IMR-90 (cell line): Measurements from ENCODE around the gene TNFRSF21. TPM values are rescaled to one million over a fixed set of nuclear protein-coding genes. Genes with fewer than 3 reads are reported as not detected.

ENCODE experiments used
- ATAC-seq: fragments of 200-7000 bp; cut with Tn5 transposase; 2 replicates; pipeline ENCODE4 v1.9.1; 2020; ENCODE audit warnings: low read depth, mild to moderate bottlenecking, moderate library complexity
- BruUV-seq: library from RNA; stranded (reverse); fragments of 400-500 nt; replicated peaks from 2 replicates; lab custom pipeline; 2021; lab: Mats Ljungman, UMichigan
- CTCF ChIA-PET: fragments of 300-600 bp; formaldehyde crosslinking; extraction: SDS; loops from one replicate; lab custom pipeline; 2021; ENCODE audit warnings: antibody characterized with exemption; lab: Yijun Ruan, JAX
- POLR2A ChIA-PET: fragments of 300-600 bp; sonication (Branson Sonifier 250); formaldehyde crosslinking; loops from one replicate; lab custom pipeline; 2022; ENCODE audit warnings: antibody characterized with exemption; ENCODE audit not compliant: unreplicated experiment; lab: Charles Lee
- DNase-seq: peaks from one replicate; pipeline ENCODE4 v3.0.0; 2013
- H2AFZ ChIP-seq: replicated peaks from 2 replicates; pipeline ENCODE3; 2013; ENCODE audit warnings: low read length, mild to moderate bottlenecking; ENCODE audit not compliant: poor library complexity
- H2AK5ac ChIP-seq: 2 replicates; pipeline ENCODE4 v1.6.1; 2013; ENCODE audit warnings: low read depth, low read length, inconsistent platforms
- H2AK9ac ChIP-seq: replicated peaks from 2 replicates; pipeline ENCODE3; 2013; ENCODE audit warnings: mild to moderate bottlenecking, low read depth, low read length, moderate library complexity; ENCODE audit not compliant: poor library complexity
- H2BK120ac ChIP-seq: 2 replicates; pipeline ENCODE4 v1.6.1; 2013; ENCODE audit warnings: low read depth, low read length, inconsistent platforms
- H2BK15ac ChIP-seq: 3 replicates; pipeline ENCODE4 v1.6.1; 2013; ENCODE audit warnings: low read depth, low read length, inconsistent platforms
- H2BK20ac ChIP-seq: 2 replicates; pipeline ENCODE4 v1.6.1; 2013; ENCODE audit warnings: low read depth, mild to moderate bottlenecking, inconsistent platforms, low read length, moderate library complexity
- H2BK5ac ChIP-seq: 2 replicates; pipeline ENCODE4 v1.6.1; 2013; ENCODE audit warnings: mild to moderate bottlenecking, low read depth, low read length, inconsistent platforms; ENCODE audit not compliant: poor library complexity, severe bottlenecking
- H3K14ac ChIP-seq: replicated peaks from 2 replicates; pipeline ENCODE4 v1.6.1; 2013; ENCODE audit warnings: low read depth, low read length, inconsistent platforms
- H3K18ac ChIP-seq: 2 replicates; pipeline ENCODE4 v1.6.1; 2013; ENCODE audit warnings: low read depth, low read length, control low read depth
- H3K23ac ChIP-seq: 2 replicates; pipeline ENCODE4 v1.6.1; 2013; ENCODE audit warnings: low read depth, low read length, inconsistent platforms
- H3K27ac ChIP-seq: 2 replicates; pipeline ENCODE4 v1.5.1; 2013; ENCODE audit warnings: mild to moderate bottlenecking, control low read depth, low read length; ENCODE audit not compliant: insufficient read depth
- H3K27me3 ChIP-seq: 2 replicates; pipeline ENCODE4 v1.6.1; 2013; ENCODE audit warnings: low read length; ENCODE audit not compliant: control insufficient read depth, insufficient read depth
- H3K36me3 ChIP-seq: 2 replicates; pipeline ENCODE4 v1.6.1; 2013; ENCODE audit warnings: low read length, mixed read lengths; ENCODE audit not compliant: control insufficient read depth, insufficient read depth
- H3K4ac ChIP-seq: 2 replicates; pipeline ENCODE4 v1.6.1; 2013; ENCODE audit warnings: low read depth, low read length, inconsistent platforms
- H3K4me1 ChIP-seq: 2 replicates; pipeline ENCODE4 v1.6.1; 2013; ENCODE audit warnings: low read length, mixed read lengths; ENCODE audit not compliant: control insufficient read depth, insufficient read depth
- H3K4me2 ChIP-seq: 2 replicates; pipeline ENCODE4 v1.6.1; 2013; ENCODE audit warnings: low read depth, mild to moderate bottlenecking, control low read depth, low read length, moderate library complexity
- H3K4me3 ChIP-seq: 2 replicates; pipeline ENCODE4 v1.5.1; 2013; ENCODE audit warnings: low read depth, mild to moderate bottlenecking, control low read depth, low read length, moderate library complexity; ENCODE audit not compliant: insufficient read depth
- H3K56ac ChIP-seq: 2 replicates; pipeline ENCODE4 v1.6.1; 2013; ENCODE audit warnings: low read length, inconsistent platforms; ENCODE audit not compliant: insufficient read depth; ENCODE audit errors: extremely low read depth
- H3K79me1 ChIP-seq, 2 experiments: 2 replicates each; pipeline ENCODE4 v1.6.1; 2013; ENCODE audit warnings: low read length in 2 of 2, inconsistent platforms in 1 of 2, low read depth in 1 of 2
- H3K9ac ChIP-seq: 2 replicates; pipeline ENCODE4 v1.6.1; 2013; ENCODE audit warnings: low read depth, low read length, control low read depth
- H3K9me1 ChIP-seq: 2 replicates; pipeline ENCODE4 v1.6.1; 2013; ENCODE audit warnings: low read length, inconsistent platforms; ENCODE audit not compliant: insufficient read depth
- H3K9me3 ChIP-seq: 2 replicates; pipeline ENCODE4 v1.6.1; 2013; ENCODE audit warnings: low read length; ENCODE audit not compliant: control insufficient read depth, insufficient read depth
- H4K20me1 ChIP-seq: 2 replicates; pipeline ENCODE4 v1.6.1; 2013; ENCODE audit warnings: low read length, inconsistent platforms; ENCODE audit not compliant: insufficient read depth
- H4K5ac ChIP-seq: 2 replicates; pipeline ENCODE4 v1.6.1; 2013; ENCODE audit warnings: mild to moderate bottlenecking, low read depth, low read length, control low read depth
- H4K8ac ChIP-seq, 2 experiments: 2 replicates each; pipeline ENCODE4 v1.6.1; 2013; ENCODE audit warnings: low read depth in 2 of 2, low read length in 2 of 2, control low read depth in 1 of 2, inconsistent platforms in 1 of 2
- H4K91ac ChIP-seq: 2 replicates; pipeline ENCODE4 v1.6.1; 2013; ENCODE audit warnings: low read depth, low read length, inconsistent platforms; ENCODE audit not compliant: insufficient read depth
- BHLHE40 ChIP-seq: fragments of 150-350 bp; IDR thresholded peaks from 2 replicates; pipeline ENCODE4 v1.6.1; 2016; ENCODE audit warnings: mild to moderate bottlenecking, low read depth, low read length
- CEBPB ChIP-seq: IDR thresholded peaks from 2 replicates; pipeline ENCODE4 v1.6.1; 2012; ENCODE audit warnings: low read depth, low read length, improper control_type of control experiment
- CHD1 ChIP-seq: IDR thresholded peaks from 2 replicates; pipeline ENCODE4 v1.6.1; 2012; ENCODE audit warnings: low read depth, low read length, improper control_type of control experiment
- FOS ChIP-seq: fragments of 150-350 bp; IDR thresholded peaks from 2 replicates; pipeline ENCODE4 v1.6.1; 2016; ENCODE audit warnings: low read depth, low read length
- MAFK ChIP-seq: IDR thresholded peaks from 2 replicates; pipeline ENCODE4 v1.6.1; 2012; ENCODE audit warnings: low read depth, low read length, improper control_type of control experiment
- MXI1 ChIP-seq: IDR thresholded peaks from 2 replicates; pipeline ENCODE4 v1.6.1; 2012; ENCODE audit warnings: low read depth, mild to moderate bottlenecking, low read length, moderate library complexity, borderline replicate concordance
- NFE2L2 ChIP-seq: fragments of 150-350 bp; IDR thresholded peaks from 2 replicates; pipeline ENCODE4 v1.6.1; 2016; ENCODE audit warnings: low read depth, mild to moderate bottlenecking, low read length
- POLR2A ChIP-seq: IDR thresholded peaks from 2 replicates; pipeline ENCODE4 v1.6.1; 2012; ENCODE audit warnings: mild to moderate bottlenecking, low read depth, low read length
- RAD21 ChIP-seq: IDR thresholded peaks from 2 replicates; pipeline ENCODE4 v1.6.1; 2012; ENCODE audit warnings: low read length, improper control_type of control experiment
- RCOR1 ChIP-seq: IDR thresholded peaks from 2 replicates; pipeline ENCODE4 v1.6.1; 2012; ENCODE audit warnings: mild to moderate bottlenecking, low read length, improper control_type of control experiment; ENCODE audit not compliant: insufficient replicate concordance
- RFX5 ChIP-seq: IDR thresholded peaks from 2 replicates; pipeline ENCODE4 v1.8.0; 2012; ENCODE audit warnings: low read depth, mild to moderate bottlenecking, low read length, moderate library complexity
- SMC3 ChIP-seq: fragments of 150-350 bp; IDR thresholded peaks from 2 replicates; pipeline ENCODE4 v1.6.1; 2016; ENCODE audit warnings: low read depth, mild to moderate bottlenecking, antibody characterized with exemption, low read length, moderate library complexity
- WGBS, 2 experiments: methylation state at CpG; one replicate each; pipeline versions ENCODE4 v1.1.5 to v1.1.7; 2013; ENCODE audit warnings: missing lambda C conversion rate in 2 of 2; ENCODE audit not compliant: insufficient read length in 1 of 2; ENCODE audit errors: extremely low coverage in 2 of 2; 5-methylcytosine and 5-hydroxymethylcytosine counted together
- dilution Hi-C: fragments of 300-500 bp; cut with HindIII; formaldehyde crosslinking; loops from one replicate; pipeline ENCODE4 v1.14.3; 2018; ENCODE audit warnings: low sequenced_read_pairs; ENCODE audit not compliant: unreplicated experiment
- in situ Hi-C: fragments of 300-500 bp; cut with MboI; formaldehyde crosslinking; loops from 3 replicates; pipeline ENCODE4 v1.14.3; 2019; ENCODE audit warnings: low sequenced_read_pairs, inconsistent platforms, mixed read lengths
- intact Hi-C: fragments of 100-400 bp; cut with micrococcal nuclease; formaldehyde crosslinking; loops from 2 replicates; pipeline ENCODE4 v1.10.0; 2022
- polyA plus RNA-seq, 3 experiments: library from polyadenylated mRNA; depleted of rRNA; stranded (reverse); fragments of >200 nt; gene quantifications; 2 replicates each; pipeline ENCODE4 v1.2.3, GENCODE V29; 2012; ENCODE audit warnings: low replicate concordance in 1 of 3
- total RNA-seq: library from RNA; depleted of rRNA; stranded (reverse); fragments of >200 nt; gene quantifications from 2 replicates; pipeline ENCODE4 v1.2.3, GENCODE V29; 2012
- TF ChIP-seq, protein P1 (sequence below): fragments of 150-350 bp; IDR thresholded peaks from 2 replicates; pipeline ENCODE4 v1.6.1; 2016; ENCODE audit warnings: low read depth, mild to moderate bottlenecking, low read length, moderate library complexity, borderline replicate concordance

TNFRSF21 gene
- total and polyA plus RNA-seq, 2 of the 4 experiments (the other 2 are of a cell fraction), result 2.9 to 6.9 TPM

DNA sequence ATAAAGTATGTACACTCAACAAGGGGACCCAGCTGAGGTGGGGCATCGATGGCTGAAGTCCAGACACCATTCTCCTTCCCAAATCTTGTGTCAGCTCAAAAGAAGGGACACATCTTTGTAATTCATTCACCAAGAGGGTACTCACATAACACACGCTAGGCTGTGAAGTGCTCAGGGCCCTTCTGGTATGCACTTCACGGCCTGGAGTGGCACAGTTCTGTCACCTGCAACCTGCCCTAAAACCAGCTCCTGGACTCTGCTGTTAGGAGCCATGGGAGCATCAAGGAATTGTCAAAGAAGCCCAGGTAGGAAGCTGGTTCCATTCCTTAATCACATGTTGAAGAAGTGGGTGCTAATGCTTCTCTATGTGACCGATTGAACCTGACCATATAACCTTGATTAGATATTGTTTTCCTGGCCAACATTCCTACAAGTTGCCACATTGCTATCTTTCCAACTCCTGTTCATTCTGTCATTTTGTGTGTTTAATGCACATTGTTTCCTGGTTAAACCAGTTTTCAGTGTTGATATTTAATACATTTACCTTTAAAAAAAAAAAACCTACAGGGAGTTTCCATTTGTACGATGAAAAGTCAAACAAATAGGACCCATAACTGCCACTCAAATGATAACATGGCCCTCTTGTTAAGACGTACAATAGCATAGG, 127.3 kb downstream of the TNFRSF21 start:
- Histone ChIP-seq H3K18ac (no peak overlapping the region), H3K27me3 (no peaks in the 10 kb centered on the region), H3K9me1 (0 out of 2 replicates have a peak, but pooled peaks cover 2% of the 10 kb centered on the region), H3K27ac (no peak overlapping the region), H3K9me3 (no peaks in the 10 kb centered on the region), H4K8ac (no peak overlapping the region), H2AFZ (no peak overlapping the region), H3K14ac (no peak overlapping the region), H2BK15ac (no peak overlapping the region), H3K56ac (no peak overlapping the region), H2BK120ac (no peak overlapping the region), H2BK20ac (no peak overlapping the region), H2AK5ac (no peak overlapping the region), H3K4me1 (no peaks in the 10 kb centered on the region; the same call in 1 of the 2 replicates), H4K20me1 (no peaks in the 10 kb centered on the region), H3K9ac (no peak overlapping the region), H3K23ac (no peak overlapping the region), H3K4me2 (no peak overlapping the region), H3K79me1 (no peaks in the 10 kb centered on the region), H4K5ac (no peak overlapping the region), H2BK5ac (no peak overlapping the region), H4K91ac (no peak overlapping the region), H2AK9ac (no peak overlapping the region), H3K4ac (no peak overlapping the region), H3K4me3 (no peak overlapping the region), H3K36me3 (no peaks in the 10 kb centered on the region)
- TF ChIP-seq MXI1 (no peak), BHLHE40 (no peak), RCOR1 (no peak), CHD1 (no peak), RAD21 (no peak), MAFK (no peak), NFE2L2 (no peak), CEBPB (no peak), POLR2A (no peak), RFX5 (no peak), FOS (no peak), SMC3 (no peak)
- TF ChIP-seq, protein P1, sequence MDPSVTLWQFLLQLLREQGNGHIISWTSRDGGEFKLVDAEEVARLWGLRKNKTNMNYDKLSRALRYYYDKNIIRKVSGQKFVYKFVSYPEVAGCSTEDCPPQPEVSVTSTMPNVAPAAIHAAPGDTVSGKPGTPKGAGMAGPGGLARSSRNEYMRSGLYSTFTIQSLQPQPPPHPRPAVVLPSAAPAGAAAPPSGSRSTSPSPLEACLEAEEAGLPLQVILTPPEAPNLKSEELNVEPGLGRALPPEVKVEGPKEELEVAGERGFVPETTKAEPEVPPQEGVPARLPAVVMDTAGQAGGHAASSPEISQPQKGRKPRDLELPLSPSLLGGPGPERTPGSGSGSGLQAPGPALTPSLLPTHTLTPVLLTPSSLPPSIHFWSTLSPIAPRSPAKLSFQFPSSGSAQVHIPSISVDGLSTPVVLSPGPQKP, result no peak
- dilution Hi-C loops (no loop called here), intact Hi-C loops (no loop called here), in situ Hi-C loops (no loop called here)
- no CpG with 5 or more reads among the region's 6 CpGs for WGBS, 2 experiments
- ChIA-PET CTCF (no interaction called here), POLR2A (no interaction called here)
- DNase-seq, result no peak
- ATAC-seq, result no peak
- BruUV-seq, result no TSS peak
